GM21423 (cell line): ENCODE results near the gene FLT3.

Experiments used
- ATAC-seq: cut with Tn5 transposase; IDR thresholded peaks from one replicate; pipeline ENCODE4 v1.9.1; 2021; ENCODE audit warnings: mild to moderate bottlenecking, moderate library complexity; ENCODE audit not compliant: unreplicated experiment

The FLT3 gene

GRCh38 chr13:27963491-27963890, 136.9 kb downstream of the FLT3 start:
- ATAC-seq: no peak

GRCh38 chr13:27962982-27963381, 137.4 kb downstream of the FLT3 start:
- no peak for ATAC-seq

GRCh38 chr13:27962128-27962841, 138.1 kb downstream of the FLT3 start:
- ATAC-seq: no peak

GRCh38 chr13:27961227-27962085, 138.9 kb downstream of the FLT3 start:
- no peak for ATAC-seq

- no peak for ATAC-seq
Observed at GRCh38 chr13:27960362-27961226, 139.8 kb downstream of the FLT3 start.

GRCh38 chr13:27959976-27960361, 140.4 kb downstream of the FLT3 start:
- ATAC-seq: no peak

- ATAC-seq: no peak
Observed at GRCh38 chr13:27956576-27957300, 143.6 kb downstream of the FLT3 start.

- ATAC-seq: no peak
Observed at GRCh38 chr13:27955014-27955591, 145.3 kb downstream of the FLT3 start.

- no peak for ATAC-seq
Observed at GRCh38 chr13:27954406-27954851, 145.9 kb downstream of the FLT3 start.

GRCh38 chr13:27953676-27954405, 146.5 kb downstream of the FLT3 start:
- ATAC-seq: peak; percentile 90
